ENCODE measurements around the gene CFAP210. TPM values are rescaled to one million over a fixed set of nuclear protein-coding genes. Genes with fewer than 3 reads are reported as not detected.

CFAP210 gene
- total RNA-seq, 2 experiments from 2014 or later: 2.2 to 3.1 TPM

GRCh38 chr2:169716238-169716886 is 22.2 kb upstream of the CFAP210 start:
- no peak overlapping the region for H3K4me3 ChIP-seq (ENCODE audit: low read length)
- DNase-seq (no peak), ATAC-seq (ENCODE audit: poor library complexity) (no peak)
- H3K9me3 ChIP-seq (ENCODE audit: control insufficient read depth in 1 of 2, insufficient read depth in 1 of 2, low read length in 2 of 2): peaks cover 0 to 4% of the 10 kb centered on the region in 2 experiments
- no peak for TF ChIP-seq CTCF (IDR thresholded peaks at IDR 0.05)
- intact Hi-C loops (cut with DNase I, micrococcal nuclease): no loop called here
- Mint-ChIP-seq H3K27me3 (no peaks in the 10 kb centered on the region), H3K4me3 (no peak overlapping the region), H3K27ac (no peak overlapping the region), H3K36me3 (ENCODE audit: low read depth) (no peaks in the 10 kb centered on the region), H3K9me3 (no peaks in the 10 kb centered on the region), H3K4me1 (ENCODE audit: low read depth) (no peaks in the 10 kb centered on the region)
- ChIA-PET CTCF (no interaction called here), POLR2A (interaction anchor here (0.8 kb wide), 1 partner anchor 883 kb away, joined by 3 read pairs; no protein-coding TSS in a partner anchor)
- no peaks in the 10 kb centered on the region for H3K27me3 ChIP-seq (ENCODE audit: control insufficient read depth in 1 of 2, insufficient read depth in 2 of 2, low read length in 2 of 2)
- no peaks in the 10 kb centered on the region for H3K4me1 ChIP-seq (ENCODE audit: insufficient read depth, low read length)
- no peaks in the 10 kb centered on the region for H3K36me3 ChIP-seq (ENCODE audit: insufficient read depth, low read length)
- H3K27ac ChIP-seq (ENCODE audit: low read depth in 1 of 2, low read length in 2 of 2): no peak overlapping the region

GRCh38 chr2:169715379-169716237 is 21.4 kb upstream of the CFAP210 start:
- H3K36me3 ChIP-seq (ENCODE audit: insufficient read depth, low read length): no peaks in the 10 kb centered on the region
- Mint-ChIP-seq H3K36me3 (ENCODE audit: low read depth) (no peaks in the 10 kb centered on the region), H3K9me3 (no peaks in the 10 kb centered on the region), H3K27me3 (no peaks in the 10 kb centered on the region), H3K4me3 (no peak overlapping the region), H3K4me1 (ENCODE audit: low read depth) (no peaks in the 10 kb centered on the region), H3K27ac (no peak overlapping the region)
- TF ChIP-seq CTCF (IDR thresholded peaks at IDR 0.05): no peak
- no peak overlapping the region for H3K27ac ChIP-seq (ENCODE audit: low read depth in 1 of 2, low read length in 2 of 2)
- ChIA-PET CTCF (no interaction called here), POLR2A (interaction anchor here (0.8 kb wide), 1 partner anchor 882 kb away, joined by 3 read pairs; no protein-coding TSS in a partner anchor)
- H3K27me3 ChIP-seq (ENCODE audit: control insufficient read depth in 1 of 2, insufficient read depth in 2 of 2, low read length in 2 of 2): no peaks in the 10 kb centered on the region
- intact Hi-C loops (cut with DNase I, micrococcal nuclease): no loop called here
- H3K4me3 ChIP-seq (ENCODE audit: low read length): no peak overlapping the region
- no peaks in the 10 kb centered on the region for H3K4me1 ChIP-seq (ENCODE audit: insufficient read depth, low read length)
- peaks cover 0 to 4% of the 10 kb centered on the region in 2 experiments for H3K9me3 ChIP-seq (ENCODE audit: control insufficient read depth in 1 of 2, insufficient read depth in 1 of 2, low read length in 2 of 2)
- ATAC-seq (ENCODE audit: poor library complexity): no peak
- no peak for DNase-seq

GRCh38 chr2:169714699-169715098 is 20.5 kb upstream of the CFAP210 start:
- Histone ChIP-seq H3K27ac (ENCODE audit: low read depth in 1 of 2, low read length in 2 of 2) (no peak overlapping the region), H3K4me1 (ENCODE audit: insufficient read depth, low read length) (no peaks in the 10 kb centered on the region), H3K4me3 (ENCODE audit: low read length) (no peak overlapping the region), H3K27me3 (ENCODE audit: control insufficient read depth in 1 of 2, insufficient read depth in 2 of 2, low read length in 2 of 2) (no peaks in the 10 kb centered on the region), H3K36me3 (ENCODE audit: insufficient read depth, low read length) (no peaks in the 10 kb centered on the region), H3K9me3 (ENCODE audit: control insufficient read depth in 1 of 2, insufficient read depth in 1 of 2, low read length in 2 of 2) (peaks cover 0 to 4% of the 10 kb centered on the region in 2 experiments)
- H3K27me3 Mint-ChIP-seq: no peaks in the 10 kb centered on the region
- POLR2A ChIA-PET: no interaction called here
- H3K27ac Mint-ChIP-seq: no peak overlapping the region
- TF ChIP-seq CTCF (IDR thresholded peaks at IDR 0.05): no peak
- CTCF ChIA-PET: no interaction called here
- H3K4me1 Mint-ChIP-seq (ENCODE audit: low read depth): no peaks in the 10 kb centered on the region
- H3K4me3 Mint-ChIP-seq: no peak overlapping the region
- no peaks in the 10 kb centered on the region for H3K9me3 Mint-ChIP-seq
- intact Hi-C loops (cut with DNase I, micrococcal nuclease): no loop called here
- DNase-seq: no peak
- no peak for ATAC-seq (ENCODE audit: poor library complexity)
- H3K36me3 Mint-ChIP-seq (ENCODE audit: low read depth): no peaks in the 10 kb centered on the region

Data from CD4-positive, alpha-beta T cell (primary cell).